LoVo (cell line): ENCODE data around the gene PBX3.

ENCODE experiments used
- DNase-seq: peaks from one replicate; pipeline ENCODE4 v3.0.0-alpha.2; 2016; ENCODE audit warnings: low spot score

Gene PBX3

DNA sequence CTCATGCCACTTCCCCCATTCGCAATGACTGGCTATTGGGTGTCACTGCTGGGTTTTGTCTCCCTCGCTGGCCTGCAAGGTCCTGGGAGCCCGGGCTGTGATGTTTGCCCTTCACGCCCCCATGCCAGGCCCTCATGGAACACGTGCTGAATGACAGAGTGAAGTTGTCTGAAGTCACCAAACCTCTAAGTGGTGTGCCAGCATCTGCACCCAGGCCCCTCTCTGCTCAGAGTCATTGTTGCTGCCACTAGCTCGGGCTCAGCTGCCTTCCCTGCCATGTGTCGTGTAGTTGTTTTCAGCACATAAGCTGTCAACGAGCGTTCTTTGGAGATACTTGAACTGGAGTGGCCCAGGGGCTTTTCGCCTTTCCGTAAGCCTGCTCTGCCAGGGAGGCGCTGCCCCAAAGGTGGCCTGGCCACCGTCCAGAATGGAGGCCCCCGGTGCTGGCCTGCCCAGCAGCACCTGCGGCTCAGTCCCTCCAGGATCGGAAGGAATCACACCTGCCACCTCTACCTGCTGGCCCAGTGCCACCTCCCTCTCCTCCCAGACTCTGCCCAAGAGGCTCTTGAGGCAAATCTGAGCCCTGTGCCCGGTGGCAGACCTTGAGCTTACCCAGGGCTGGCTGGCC, 250.1 kb downstream of the PBX3 start:
- no peak for DNase-seq

DNA sequence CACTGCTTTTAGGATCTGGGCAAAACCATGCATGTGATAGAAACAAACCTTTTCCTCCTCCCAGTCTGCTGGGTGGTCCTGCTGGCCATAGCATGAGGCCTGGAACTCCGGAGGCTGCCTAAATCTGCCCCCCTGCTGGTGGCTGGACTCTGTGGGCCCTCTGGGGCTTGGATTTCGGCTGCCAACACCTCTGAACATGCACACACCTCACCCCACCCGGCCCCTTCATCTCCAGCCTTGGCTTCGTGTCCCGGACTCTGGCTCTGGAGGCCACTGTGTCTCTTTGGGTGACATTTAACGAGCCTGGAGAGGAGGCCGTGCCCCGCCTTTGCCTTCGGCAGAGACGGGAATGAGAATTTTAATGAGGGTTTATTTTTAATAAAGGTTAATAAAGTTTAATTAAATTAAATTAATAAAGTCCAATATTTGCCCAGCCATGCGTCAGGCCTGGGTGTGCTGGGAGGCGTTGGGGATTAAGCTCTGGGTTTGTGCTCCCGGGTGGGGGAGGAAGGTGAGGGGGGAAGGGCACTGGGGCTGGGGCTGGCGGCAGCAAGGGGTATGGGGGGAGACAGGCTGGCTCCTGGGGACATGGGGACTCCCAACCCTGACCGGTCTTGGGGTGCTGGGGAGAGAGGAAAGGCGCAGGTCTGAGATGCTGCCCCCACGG, 251.8 kb downstream of the PBX3 start:
- DNase-seq = no peak

DNA sequence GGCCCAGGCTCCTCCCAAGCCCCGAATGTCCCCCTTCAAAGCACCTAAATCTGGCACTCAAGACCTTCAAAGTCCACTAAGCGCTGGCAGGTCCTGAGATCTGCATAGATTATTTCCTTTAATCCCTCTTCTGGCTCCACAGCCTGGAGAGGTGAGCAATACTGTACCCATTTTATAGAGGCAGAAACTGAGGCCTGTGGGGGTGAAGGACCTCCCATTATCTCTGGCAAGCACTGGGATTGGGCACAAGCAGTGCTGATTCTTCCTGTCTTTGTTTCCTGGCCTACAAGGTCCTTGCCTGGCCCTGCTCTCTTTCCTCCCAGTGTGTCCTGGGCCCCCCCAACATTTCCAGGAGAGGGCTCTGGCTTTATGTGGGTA, 252.3 kb downstream of the PBX3 start:
- DNase-seq = no peak

DNA sequence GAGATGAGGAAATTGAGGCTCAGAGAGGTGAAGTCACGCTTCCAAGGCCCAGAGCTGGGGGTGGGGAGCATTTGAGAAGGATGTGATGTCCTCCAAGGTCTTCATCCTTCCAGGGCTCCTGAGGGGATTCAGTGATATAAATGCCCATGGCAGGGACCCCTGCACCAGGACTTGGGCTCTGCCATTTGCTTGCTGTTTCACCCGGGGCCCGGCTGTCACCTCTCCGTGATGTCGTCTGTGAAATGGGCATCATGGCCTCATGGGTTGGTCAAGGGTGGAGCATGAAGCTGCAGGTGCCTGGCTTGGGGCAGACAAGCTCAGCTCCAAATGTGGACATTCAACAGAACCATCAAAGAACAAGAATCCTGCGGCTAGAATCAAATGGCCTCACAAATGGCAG, 253.1 kb downstream of the PBX3 start:
- no peak for DNase-seq

DNA sequence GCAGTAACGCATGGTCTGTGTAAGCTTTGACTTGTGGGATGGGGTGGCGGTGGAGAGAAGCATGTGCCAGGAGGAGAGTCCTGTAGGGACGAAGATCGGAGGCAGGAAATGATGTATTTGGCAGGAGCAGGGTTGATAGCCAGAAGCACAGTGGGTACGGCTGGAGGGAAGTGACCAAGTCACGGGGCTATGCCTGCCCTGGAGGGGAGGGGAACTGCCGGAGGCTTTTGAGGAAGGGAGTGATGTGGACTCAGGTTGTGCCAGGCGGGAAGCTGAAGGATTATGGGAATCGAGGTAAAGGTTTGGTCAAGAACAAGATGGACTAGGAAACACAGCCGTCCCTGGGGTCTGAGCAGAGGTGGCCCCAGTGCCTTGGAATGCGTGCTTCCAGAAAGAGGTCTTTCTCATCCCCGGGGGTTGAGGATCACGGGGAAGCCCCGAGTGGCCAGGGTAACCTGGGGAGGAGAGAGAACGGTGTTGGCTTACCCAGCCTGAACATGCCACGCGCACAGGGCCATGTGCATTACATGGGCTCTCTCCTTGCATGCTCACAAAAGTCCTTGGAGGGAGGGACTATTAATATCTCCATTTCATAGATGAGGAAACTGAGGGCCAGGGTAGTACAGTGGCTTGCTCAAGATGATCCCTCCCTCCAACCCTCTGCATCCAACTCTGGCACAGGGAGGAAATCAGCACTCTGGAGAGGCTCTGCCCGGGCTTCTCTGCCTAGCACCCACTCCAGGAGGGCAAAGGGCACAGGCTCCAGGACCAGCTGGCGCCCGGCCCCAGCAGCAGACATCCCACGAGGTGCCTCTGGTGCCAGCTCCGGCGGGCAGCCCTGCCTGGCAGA, 253.8 kb downstream of the PBX3 start:
- no peak for DNase-seq

DNA sequence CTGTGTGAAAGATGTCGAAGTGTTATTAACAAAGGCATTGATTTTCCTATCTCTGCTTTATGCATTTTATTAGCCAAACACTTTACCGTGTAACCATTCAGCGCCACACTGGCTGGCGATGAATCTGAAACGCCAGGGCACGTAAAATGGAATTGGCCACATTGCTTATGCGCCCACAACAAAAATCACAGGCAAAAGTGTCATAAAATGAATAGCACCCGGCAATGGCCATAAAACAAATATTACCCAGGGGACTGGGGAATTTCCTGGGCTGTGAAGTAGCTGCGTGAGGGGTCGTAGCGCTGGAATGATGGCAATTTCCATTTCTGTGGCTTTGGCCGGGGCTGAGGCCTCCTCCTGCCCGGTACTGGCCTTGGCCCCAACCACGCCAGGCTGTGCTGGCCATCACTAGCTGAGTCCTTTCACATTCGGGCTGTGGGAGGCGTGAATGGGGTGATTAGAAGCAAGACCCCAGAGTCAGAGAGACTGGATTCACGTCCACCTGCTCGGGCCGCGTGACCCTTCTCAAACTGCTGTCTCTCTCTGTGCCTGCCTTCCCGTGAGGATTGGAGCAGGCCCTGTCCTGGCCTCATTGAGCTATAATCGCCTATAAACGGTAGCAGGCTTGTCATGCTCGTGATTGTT, 254.5 kb downstream of the PBX3 start:
- no peak for DNase-seq

DNA sequence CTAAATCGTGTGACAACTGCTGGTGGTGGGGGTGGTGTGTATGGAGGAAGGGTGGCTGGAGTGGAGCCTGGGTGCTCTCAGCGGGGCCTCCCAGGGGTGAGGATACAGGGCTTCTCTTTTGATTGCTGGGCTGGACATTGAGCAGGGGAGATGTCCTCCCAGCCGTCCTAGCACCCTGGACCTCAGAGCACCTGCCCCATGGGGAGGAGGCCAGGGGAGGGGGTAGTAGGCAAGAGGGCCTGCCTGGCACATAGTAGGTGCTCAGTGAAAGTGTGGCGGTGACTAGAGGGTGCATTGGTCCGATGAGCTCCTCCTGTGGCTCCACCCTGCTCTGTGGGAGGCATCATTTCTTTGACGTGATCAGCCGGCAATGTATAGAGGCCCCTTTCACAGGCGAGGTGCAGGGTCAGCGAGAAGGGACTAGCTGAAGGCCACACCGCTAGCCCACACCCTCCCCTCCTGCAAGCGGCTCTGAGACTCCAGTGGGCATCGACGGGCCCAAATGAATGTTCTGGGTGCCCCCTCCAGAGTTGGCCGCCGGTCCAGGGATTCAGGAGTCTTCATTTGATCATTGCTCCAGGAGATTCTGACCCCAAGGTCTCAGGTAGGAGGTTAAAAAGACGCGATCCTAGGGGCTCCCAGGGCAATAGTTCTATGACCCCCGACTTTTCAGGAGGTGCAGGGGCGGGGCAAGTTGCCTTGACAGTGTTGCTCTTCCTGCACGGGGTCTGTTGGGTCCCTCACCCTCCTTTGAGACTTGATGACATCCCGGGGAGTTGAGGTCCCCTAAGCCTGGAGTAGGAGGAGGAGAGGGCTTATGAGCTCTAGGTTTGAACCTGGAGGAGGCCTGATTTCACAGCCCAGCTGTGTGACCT, 255.5 kb downstream of the PBX3 start:
- DNase-seq = no peak

DNA sequence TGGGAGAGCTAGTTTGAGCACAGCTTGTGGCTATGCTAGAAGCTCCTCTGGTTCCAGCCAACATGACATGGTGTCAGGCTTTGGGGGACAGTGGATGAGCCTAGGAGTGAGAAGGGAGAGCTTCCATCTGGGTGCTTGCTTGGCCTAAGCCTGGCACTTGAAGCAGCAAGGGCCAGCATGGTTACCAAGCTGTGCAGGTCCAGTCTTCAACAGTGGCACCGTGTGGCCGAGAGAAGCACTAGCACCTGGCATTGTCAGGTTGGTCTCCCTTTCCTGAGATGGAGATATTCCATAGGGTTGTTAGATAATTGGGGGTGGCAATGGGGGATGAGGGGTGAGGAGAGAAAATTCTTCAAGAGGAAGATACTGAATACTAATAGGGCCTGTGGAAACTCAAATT, 261.9 kb downstream of the PBX3 start:
- DNase-seq = no peak

DNA sequence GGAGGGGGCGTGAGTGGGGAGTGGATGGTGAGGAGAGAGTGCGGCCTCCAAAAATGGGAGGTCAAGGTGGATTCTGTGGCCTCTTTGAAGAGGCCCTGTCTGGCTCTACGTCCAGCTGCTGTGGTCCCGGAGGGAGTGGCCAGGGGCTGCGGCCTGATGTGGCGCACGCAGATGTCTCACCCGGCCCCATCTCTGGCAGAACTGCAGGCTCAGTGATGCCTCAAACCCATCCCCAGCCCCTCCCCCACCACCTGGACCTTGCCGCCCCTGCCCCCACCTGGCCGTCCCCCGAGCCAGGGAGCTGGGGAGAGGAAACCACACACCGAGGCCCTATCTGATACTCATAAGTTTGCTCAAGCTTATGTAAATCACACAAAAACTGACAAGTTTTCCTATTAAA, 267.6 kb downstream of the PBX3 start:
- no peak for DNase-seq

DNA sequence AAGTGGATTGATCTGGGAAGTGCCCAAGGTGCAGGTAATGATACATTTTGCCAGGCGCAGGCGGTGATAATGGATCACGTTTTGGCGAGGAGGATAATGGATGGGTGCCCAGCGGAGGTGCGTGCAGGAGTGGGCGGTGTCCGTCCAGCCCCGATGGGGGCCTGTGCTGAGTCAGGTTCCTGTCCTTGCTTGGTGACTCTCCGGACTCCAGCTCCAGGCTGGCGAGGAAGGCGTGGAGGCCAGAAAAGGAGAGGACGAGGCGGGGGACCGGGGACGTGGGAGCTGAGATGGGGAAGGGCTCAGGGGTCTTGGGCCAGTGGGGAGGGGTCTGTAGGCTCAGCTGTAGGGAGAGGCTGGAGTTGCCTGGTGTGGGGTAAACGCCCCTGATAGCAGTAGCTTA, 268.3 kb downstream of the PBX3 start:
- no peak for DNase-seq

DNA sequence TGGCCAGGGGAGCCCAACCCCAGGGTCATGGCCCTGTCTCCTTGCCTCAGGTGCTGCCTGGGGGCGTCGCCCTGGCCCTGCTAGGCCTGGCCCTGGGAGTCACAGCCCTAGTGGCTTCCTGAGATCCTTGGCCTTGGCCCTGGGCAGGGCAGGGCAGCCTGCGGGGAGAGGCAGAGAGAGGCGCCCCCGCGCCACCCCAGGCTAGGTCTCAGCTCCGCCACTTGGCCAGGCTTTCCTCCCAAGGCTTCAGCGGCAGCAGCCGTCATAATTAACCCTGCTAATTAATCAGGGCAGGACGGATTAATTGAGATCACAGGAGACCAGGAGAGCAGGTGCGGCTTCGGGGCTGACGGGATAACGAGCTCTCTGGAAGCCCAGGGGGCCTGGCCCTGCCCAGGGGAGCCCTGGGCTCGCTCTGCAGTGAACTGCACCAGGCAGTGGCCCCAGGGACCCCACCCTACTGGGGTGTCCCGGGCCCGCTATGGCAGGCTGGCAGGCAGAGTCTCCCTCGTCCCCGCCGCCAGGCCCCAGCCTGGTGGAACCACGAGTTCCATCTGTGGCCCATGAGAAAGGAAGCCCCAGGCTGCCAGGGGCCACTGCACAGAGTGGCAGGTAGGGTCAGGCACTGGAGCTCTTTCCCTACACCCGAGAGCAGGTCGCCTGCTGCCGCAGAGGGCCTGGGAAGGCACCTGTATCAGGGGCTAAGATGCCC, 269.6 kb downstream of the PBX3 start:
- no peak for DNase-seq
